ENCODE measurements around the gene SEC24D.

- TF ChIP-seq CTCF (IDR thresholded peaks at IDR 0.05) = no peak
- no peak for TF ChIP-seq ZNF281 (CRISPR knock-in tag; IDR thresholded peaks at IDR 0.05)
- TF ChIP-seq USF2 (CRISPR knock-in tag; IDR thresholded peaks at IDR 0.05) = no peak
- no peak for TF ChIP-seq TCF7 (CRISPR knock-in tag; IDR thresholded peaks at IDR 0.05; ENCODE audit: low read depth)
- TF ChIP-seq STAT6 (CRISPR knock-in tag; conservative IDR thresholded peaks at IDR 0.05; ENCODE audit: low read depth) = no peak
- TF ChIP-seq FOXJ3 (CRISPR knock-in tag; IDR thresholded peaks at IDR 0.05; ENCODE audit: borderline replicate concordance) = no peak
- TF ChIP-seq HMGA2 (CRISPR knock-in tag; IDR thresholded peaks at IDR 0.05) = no peak
- TF ChIP-seq GABPB1 (CRISPR knock-in tag; IDR thresholded peaks at IDR 0.05) = no peak
- TF ChIP-seq MAX (CRISPR knock-in tag; IDR thresholded peaks at IDR 0.05) = no peak
- TF ChIP-seq ZMAT4 (CRISPR knock-in tag; IDR thresholded peaks at IDR 0.05) = no peak
- TF ChIP-seq ESRRA (CRISPR knock-in tag; IDR thresholded peaks at IDR 0.05; ENCODE audit: borderline replicate concordance) = no peak
These were observed 103.2 kb downstream of the SEC24D start for GRCh38 chr4:118732591-118733330.
